Stimulated activated CD4-positive, alpha-beta T cell treated with anti-CD3 and anti-CD28 coated beads, TNF-alpha, amount 100 ng/mL, for 48 hours (primary cell): ENCODE results near the gene ZCRB1.

Experiments
- DNase-seq, 3 donors: peaks; one replicate each; pipeline ENCODE4 v3.0.0-alpha.2; 2020; ENCODE audit warnings: low read depth in 3 of 3

The ZCRB1 gene

DNA sequence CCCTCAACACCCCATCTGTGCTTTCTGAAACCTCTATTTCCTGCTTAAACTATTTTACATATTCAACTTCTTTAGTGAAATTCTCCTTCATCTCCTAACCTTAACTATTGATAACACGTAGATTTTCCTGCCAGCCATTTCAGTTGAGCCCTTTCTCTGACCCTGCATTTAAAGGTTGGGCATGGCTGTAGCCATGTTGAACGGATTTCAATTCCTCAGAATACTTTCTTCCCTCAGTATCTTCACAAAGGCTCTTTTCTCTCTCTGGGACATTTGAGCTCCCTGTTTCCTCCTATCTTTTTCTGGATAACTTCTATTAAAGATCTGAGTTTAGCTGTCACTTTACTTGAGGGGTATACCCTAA, 1.3 kb upstream of the ZCRB1 start:
- DNase-seq = no peak

DNA sequence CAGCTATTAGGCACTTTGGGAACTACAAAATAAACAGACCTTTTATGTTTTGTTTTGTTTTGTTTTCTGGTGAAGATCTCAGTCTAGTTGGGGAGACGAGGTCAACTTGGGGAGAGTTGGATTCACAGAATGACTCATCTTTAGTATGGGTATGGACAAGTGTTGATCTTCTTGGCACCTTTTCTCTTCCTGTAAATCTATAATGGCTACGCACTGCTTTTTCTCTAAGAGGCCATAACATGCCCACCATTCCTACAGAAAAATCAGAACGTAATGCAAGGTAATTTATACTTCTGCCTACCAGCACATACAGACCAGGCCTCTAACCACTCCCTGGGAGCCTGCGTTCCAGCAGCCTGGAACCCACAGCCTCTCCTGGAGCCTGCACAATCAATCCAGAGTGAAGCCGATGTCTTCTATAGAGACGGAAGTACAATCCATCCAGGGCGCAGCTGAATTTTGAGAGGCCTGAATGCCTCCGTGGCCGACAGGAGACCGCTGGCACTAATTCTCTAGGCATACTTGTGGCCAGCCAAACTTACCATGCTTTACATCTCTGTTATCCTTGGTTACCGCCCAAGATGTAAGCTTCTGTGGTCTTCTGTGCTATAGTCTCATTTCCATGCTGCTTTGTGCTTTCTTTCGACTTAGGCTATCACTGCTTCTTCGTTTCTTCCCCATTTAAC, 790 bp upstream of the ZCRB1 start:
- no peak for DNase-seq

DNA sequence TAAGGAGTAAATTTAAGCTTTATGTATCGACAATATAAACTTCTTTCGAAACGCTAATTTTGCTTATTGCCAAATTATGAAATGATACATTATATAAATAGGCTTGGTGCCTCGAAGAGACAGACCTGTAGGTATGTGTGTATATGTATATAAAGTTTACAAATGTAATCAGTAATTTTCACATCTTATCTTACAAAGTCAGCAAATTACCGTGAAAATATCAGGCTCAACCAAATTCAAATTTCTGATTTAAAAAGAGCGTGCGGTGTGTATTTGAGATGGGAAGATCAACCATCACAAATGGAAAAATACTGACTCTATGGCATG, 605 bp downstream of the ZCRB1 start:
- no peak for DNase-seq

DNA sequence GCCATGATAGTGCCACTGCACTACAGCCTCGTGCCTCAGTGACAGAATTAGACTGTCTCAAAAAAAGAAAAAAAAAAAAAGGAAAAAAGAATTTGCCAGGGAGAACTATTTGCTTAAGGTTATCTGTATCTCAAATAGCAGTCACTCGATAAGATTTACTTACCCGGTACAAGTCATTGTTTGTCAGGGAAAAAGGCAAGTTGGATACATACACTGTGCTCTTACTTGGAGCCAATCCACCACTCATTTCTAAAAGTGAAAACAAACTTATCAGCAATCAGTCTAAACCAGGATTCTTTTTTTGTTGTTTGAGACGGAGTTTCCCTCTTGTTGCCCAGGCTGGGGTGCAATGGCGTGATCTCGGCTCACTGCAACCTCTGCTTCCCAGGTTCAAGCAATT, 2.0 kb downstream of the ZCRB1 start:
- DNase-seq = no peak

DNA sequence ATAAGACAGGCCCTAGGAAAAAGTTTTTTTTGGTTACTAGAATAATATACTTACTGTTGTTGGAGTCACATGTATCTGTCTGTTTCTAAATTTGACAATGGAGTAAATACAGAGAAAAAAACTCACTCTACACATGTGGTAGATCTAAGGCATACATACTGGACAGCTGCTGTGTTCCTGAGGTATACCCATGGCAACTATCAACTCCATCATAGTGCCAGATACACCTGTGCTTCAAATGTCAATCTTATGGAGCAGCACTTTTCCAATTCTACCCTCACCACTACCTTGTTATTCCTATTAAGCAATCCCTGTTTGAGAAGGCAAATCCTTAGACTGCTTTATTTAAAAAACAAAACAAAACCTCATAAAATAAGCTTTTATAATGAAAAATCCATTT, 3.3 kb downstream of the ZCRB1 start:
- no peak for DNase-seq

DNA sequence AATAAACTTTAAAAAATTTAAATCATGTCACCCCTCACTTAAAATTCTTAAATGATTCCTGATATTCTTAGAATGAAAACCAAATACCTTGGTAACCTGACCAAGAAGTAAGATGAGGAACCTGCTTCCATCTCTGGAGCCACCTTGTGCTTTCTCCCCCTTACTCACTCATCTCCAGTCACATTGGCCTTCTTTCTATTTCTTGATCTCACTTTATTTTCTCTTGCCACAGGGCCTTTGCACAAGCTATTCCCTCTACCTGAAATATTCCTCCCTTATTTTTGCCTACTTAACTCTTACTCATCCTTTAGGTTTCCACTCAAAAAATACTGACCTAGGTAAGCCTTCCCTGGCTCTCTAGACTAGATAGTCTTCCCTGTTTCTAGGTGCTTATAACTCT, 5.1 kb downstream of the ZCRB1 start:
- no peak for DNase-seq

DNA sequence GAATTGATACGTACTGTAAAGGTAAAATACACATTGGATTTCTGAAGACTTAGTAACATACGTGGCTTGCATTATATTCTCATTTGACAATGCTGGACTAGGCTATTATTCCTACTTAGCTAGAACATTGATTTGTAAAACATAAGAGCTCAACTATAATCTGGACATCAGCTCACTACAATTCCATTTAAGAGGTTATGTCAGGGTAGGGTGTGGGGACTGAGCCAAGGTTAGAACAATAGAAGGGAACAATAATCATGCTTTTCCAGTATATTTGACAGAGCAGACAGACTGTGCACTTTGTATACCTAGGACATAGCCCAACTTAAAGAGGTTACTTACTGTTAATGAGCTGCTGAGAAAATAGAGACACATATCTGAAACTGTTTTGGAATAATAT, 10.8 kb downstream of the ZCRB1 start:
- DNase-seq = no peak

DNA sequence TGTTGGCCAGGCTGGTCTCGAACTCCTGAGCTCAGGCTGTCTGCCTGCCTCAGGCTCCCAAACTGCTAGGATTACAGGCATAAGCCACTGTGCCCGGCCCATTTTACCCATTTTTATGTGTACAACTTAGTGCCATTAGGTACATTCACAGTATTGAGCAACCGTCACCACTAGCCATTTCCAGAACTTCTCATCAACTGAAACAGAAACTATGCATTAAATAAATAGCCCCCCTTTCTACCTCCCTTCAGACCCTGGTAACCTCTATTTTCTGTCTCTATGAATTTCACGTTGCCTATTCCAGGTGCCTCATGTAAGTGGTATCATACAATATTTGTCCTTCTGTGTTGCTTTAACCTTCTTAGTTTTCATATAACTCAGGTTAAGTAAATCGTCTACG, 15.9 kb downstream of the ZCRB1 start:
- no peak for DNase-seq

DNA sequence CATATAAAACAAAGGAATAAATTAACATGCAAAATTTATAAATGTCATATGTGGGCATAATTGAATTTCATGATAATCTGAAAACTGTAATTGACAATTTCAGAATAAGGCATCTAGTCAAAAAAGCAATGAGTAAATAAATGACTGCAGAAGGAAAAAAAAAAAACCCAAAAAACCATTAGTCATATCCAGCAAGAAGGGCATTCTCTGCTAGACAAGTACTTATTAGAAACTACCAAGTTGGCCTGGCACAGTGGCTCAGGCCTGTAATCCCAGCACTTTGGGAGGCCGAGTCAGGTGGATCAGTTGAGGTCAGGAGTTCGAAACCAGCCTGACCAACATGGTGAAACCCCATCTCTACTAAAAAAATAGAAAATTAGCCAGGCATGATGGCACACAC, 17.5 kb downstream of the ZCRB1 start:
- DNase-seq = no peak

DNA sequence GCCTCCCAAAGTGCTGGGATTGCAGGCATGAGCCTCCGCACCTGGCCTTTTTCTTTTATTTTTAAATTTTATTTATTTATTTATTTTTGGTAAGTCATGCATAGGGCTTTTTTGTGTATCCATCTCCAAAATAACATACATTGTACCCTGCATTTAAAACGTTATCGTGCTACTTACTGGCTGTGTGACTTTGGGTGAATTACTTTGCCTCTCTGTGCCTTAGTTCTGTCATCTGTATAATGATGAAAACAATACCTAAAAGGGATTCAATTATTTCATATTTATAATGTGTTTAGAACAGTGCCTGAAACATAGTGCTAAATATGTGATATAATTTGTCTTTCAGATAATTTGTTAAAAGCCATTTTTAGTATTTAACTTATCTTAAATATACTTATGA, 19.6 kb downstream of the ZCRB1 start:
- DNase-seq = no peak

DNA sequence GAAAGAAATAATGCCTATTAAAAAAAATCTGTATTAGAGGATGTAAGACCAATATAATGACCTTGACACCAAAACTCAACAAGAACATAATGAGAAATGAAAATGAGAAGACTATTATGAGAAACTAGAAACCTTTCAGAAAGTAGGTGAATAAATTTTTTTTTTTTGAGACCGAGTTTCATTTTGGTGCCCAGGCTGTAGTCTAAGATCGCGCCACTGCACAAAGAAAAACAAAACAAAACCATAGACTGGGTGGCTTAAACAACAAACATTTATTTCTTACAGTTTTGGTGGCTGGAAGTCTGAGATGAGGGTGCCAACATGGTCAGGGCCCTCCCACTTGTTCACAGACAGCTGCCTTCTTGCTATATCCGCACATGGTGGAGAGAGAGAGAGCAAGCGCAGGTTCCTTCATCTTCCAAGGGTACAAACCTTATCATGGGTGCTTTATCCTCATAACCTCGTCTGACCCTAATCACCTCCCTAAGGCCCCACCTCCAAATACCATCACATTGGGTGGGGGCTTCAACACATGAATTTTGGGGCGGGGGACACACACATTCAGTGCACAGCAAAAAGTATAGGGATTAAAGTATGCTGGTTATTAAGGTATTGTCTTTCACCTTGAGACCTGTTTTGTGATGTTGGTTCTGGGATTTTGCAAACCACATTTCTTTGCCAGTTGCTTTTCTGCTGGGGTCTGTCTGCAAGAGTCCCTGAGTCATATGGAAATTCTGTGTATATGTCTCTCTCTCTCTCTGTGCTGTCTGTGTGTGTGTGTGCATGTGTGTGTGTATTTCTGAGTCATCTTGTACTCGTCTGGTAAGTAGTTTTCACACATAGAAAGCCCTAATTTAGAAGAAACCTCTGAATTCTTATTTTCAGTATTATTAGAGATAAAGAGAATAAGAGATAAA, 26.2 kb downstream of the ZCRB1 start:
- peak; percentile 47 to 57 (median 56) for DNase-seq

DNA sequence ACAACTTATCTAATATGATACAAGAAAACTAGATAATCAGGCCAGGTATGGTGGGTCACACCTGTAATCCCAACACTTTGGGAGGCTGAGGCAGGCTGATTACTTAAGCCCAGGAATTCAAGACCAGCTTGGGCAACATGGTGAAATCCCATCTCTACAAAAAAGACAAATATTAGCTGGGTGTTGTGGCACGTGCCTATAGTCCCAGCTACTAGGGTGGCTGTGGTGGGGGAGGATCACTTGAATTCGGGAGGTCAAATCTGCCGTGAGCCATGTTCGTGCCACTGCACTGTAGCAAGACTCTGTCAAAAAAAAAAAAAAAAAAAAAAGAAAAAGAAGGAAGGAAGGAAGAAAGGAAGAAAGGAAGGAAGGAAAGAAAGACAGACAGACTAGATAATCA, 27.0 kb downstream of the ZCRB1 start:
- no peak for DNase-seq

DNA sequence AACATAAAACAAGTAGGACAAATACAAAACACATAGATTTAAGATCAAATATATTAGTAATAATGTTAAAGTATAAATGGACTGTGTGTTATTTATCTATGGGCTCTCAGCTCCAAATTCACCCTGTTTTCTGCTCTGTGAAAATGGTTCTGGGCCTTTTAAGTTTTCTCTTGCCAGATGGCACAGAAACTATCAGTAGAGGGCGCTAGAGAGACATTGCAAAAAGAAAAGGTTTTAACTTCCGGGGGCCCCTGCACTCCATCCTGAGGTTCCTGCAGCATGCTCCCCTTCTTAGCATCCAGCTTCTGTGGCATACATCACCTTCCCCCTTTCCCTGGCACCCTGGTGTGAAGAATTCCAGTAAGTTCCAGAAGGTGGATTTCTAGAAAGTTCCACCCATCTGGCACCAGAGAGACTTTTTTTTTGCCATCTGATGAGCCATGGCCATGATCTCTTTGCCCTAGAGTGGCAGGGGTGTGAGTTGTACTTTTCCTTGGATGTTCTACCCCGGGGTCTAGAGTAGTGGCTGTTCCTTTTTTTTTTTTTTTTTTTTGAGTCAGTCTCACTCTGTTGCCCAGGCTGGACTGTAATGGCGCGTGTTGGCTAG, 29.3 kb downstream of the ZCRB1 start:
- DNase-seq = peak in 1 of 3 donors; percentile 9

DNA sequence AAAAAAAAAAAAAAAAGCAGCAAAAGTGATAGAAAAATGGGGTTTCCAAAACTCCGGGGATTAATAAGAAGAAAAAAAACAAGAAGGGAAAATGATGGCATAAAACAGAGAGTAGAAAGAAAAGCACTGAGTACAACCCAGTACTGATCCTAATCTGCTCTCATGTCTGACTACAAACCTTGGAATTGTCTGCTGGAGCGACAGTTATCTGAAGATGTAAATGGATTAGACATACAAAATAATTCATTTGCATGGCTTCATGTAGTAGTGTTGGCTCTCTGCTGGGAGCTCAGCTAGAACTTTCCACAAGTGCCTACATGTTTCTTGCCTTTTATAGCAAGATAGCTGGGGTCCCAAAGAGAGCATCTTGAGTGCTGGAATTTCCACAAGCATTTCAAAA, 34.2 kb downstream of the ZCRB1 start:
- no peak for DNase-seq

DNA sequence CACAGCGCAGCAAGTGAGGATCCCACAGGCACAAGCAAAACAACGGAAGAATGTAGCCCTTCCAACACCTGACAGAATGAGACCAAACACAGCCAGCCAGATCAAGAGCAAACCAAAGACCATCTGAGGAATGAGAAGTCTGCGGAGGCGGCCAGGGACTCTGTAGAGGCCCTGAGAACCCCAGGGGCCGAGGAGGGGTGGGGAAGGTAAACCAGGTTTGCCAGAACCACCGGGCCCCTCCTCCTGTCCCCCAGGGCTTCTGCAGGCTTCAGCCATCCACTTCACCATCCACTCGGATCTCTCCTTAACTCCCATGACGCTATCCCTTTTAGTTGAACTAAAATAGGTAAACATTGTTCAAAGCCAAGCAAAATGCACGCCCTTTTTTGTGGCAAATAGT, 37.4 kb downstream of the ZCRB1 start:
- no peak for DNase-seq

DNA sequence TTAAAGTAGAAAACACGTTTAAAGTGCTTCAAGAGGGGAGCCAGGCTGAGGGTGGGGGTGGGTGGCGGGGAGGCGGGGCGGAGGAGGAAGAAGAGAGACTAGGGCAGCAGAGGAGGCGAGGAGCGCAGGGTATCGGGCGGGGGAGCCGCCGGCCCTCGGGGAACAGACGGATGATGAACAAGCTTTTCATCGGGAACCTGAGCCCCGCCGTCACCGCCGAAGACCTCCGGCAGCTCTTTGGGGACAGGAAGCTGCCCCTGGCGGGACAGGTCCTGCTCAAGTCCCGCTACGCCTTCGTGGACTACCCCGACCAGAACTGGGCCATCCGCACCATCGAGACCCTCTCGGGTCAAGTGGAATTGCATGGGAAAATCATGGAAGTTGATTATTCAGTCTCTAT, 39.2 kb downstream of the ZCRB1 start:
- no peak for DNase-seq

DNA sequence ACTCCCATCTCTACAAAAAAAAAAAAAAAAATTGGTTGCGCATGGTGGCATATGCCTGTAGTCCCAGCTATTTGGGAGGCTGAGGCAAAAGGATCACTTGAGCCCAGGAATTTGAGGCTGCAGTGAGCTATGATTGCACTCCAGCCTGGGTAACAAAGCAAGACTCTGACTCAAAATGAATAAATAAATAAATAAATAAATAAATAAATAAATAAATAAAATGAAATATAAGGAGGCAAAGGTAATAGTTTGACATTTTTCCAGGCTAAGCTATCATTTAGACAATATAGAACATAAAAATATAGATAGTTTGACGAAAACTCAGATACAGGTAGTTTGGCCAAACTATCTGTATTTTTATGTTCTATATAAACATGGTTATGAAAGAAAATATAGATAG, 40.5 kb downstream of the ZCRB1 start:
- DNase-seq = no peak

DNA sequence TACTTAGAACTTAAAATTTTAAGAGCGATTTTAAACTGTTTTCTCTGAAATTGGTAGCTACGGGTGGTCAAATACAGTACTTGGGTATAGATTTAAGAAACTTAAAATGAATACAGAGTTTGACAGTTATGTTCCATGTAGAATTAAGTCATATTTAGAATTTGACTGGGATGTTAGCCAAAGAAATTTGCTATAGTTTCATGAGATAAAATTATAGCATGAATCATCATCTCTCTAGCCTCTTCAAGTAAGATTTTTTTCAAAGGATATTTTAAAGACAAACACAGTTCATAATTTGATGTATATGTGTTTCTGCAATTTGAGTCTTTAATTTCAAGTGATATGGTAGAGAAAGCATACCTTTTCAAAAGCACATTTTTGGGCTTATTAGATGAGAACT, 41.0 kb downstream of the ZCRB1 start:
- no peak for DNase-seq

DNA sequence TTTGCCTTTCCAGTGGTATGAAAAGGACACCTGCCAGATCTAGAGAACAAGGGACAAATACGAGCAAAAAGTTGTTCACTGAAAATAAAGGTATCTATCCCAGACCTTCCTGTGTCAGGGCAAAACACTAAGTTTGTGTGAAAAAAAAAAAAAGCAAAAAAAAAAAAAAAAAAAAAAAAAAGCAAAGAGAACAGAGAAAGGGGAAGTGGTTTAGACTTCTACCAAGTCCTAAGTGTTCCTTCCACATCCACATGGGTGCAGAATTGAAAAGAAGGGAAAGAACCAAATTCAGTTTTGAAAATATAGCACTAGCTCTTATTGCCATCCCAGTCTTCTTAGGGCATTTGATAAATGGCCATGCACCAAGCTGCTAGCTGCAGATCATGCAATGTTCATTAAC, 41.7 kb downstream of the ZCRB1 start:
- no peak for DNase-seq

DNA sequence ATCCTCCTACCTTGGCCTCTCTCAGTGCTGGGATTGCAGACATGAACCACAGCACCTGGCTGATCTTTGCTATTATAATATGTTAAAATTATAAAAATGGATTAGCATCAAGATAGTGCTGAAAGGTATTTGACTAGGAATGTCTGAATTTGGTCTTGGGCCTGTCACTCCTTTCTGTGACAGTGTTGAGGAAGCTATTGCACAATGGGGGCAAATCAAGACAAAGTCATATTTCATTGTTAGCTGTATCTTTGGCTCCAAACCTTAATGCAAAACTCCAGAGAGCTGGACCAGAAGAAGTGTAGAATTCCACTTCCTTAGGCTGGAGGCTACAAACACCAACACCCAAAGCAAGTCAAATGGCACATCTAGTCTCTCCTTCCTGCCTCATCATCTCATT, 42.2 kb downstream of the ZCRB1 start:
- DNase-seq = no peak

DNA sequence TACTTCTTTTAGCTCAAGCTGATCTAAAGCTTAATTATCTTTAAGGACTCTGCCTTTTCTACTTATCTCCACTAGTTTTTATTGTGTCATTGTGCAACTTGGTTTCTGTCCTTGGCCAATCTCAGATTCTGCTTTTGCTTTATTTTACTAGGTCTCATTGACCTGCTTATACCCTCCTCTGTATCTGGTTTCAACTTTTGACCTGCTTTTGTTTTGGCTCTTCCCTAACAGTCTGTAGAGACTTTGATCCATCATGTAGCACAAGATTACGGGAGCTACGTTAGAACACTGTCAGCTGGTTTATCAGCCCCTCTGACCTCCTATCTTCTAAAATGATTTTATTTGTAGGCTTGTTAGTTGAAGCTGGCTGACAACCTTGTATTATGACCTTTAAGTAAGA, 43.6 kb downstream of the ZCRB1 start:
- no peak for DNase-seq

DNA sequence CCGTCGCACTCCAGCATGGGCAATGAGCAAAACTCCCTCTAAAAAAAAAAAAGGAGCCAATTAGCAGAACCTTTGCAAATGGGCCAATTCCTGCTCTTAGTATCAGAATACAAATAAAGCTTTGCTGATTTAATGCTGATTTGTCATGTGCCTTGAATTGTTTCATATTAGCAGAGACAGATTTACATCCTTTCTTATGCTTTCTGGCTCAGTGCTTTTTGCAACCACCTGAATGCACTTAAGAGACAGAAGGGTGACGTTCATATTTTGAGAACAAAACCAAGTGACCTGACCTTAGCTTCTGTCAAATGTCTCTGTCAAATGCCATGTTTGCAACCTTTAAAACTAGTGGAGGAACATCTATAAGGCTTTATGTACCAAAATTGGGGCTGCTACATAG, 44.0 kb downstream of the ZCRB1 start:
- DNase-seq = no peak

DNA sequence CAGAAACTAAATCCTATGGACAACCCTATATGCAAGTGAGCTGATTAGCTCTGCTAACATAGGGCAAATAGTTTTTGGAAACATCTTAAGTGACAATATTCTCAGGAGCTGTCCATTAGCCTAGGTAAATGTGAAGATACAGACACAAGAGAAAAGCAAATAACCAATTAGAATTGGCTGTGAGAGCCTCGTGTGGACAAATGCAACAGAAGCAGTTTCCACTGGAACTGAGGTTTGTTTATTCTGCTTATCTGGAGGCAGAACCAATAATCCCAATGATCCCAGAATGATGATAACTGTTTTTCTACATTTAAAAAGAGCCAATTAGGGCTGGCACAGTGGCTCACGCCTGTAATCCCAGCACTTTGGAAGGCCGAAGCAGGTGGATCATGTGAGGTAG, 44.6 kb downstream of the ZCRB1 start:
- DNase-seq = no peak
